ENCODE results near the gene FGF1.

DNA sequence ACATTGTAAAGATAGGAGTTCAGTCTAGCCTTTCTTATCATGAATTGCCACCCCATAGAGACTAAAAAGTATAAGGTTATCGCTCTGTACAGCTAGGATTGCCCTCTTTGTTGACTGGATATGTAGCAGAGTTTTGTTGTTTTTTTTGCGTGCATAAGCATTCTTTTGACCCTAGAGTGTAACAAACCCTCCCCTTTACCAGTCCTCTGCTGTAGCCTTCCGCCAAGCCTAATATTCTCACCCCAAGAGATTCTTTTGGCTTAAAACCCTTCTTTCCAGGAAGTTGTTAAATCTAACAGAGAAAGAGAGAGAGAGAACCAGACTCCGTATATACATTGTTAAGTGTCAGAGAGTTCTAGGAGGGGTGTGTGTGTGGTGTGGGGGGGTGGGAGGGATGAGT is 113.9 kb downstream of the FGF1 start:
- TF ChIP-seq POLR2AphosphoS5 (IDR thresholded peaks at IDR 0.05; ENCODE audit: low read depth, low read length) (no peak), TEAD4 (IDR thresholded peaks at IDR 0.05; ENCODE audit: borderline replicate concordance, insufficient read depth) (no peak), FOXJ3 (CRISPR knock-in tag; IDR thresholded peaks at IDR 0.05) (no peak), EZH2phosphoT487 (IDR thresholded peaks at IDR 0.05; ENCODE audit: borderline replicate concordance, low read depth) (no peak)
- TF ChIP-seq, protein P1, sequence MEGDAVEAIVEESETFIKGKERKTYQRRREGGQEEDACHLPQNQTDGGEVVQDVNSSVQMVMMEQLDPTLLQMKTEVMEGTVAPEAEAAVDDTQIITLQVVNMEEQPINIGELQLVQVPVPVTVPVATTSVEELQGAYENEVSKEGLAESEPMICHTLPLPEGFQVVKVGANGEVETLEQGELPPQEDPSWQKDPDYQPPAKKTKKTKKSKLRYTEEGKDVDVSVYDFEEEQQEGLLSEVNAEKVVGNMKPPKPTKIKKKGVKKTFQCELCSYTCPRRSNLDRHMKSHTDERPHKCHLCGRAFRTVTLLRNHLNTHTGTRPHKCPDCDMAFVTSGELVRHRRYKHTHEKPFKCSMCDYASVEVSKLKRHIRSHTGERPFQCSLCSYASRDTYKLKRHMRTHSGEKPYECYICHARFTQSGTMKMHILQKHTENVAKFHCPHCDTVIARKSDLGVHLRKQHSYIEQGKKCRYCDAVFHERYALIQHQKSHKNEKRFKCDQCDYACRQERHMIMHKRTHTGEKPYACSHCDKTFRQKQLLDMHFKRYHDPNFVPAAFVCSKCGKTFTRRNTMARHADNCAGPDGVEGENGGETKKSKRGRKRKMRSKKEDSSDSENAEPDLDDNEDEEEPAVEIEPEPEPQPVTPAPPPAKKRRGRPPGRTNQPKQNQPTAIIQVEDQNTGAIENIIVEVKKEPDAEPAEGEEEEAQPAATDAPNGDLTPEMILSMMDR (IDR thresholded peaks at IDR 0.05), result no peak
